Small intestine (tissue), 7 donors: ENCODE data around the gene GRB10. TPM values are rescaled to one million over a fixed set of nuclear protein-coding genes. Genes with fewer than 3 reads are reported as not detected.

Experiments used
- DNase-seq, 2 donors: peaks; one replicate each; pipeline versions ENCODE4 v3.0.0 to v3.0.0-alpha.2; 2013
- FAIRE-seq: peaks from 2 replicates; lab custom pipeline; 2012; peaks lifted over from hg19 to GRCh38; lab: Jason Lieb, UNC
- H3K27ac ChIP-seq, 3 donors: one replicate each; pipeline ENCODE4 v1.5.1; 2013; ENCODE audit warnings: low read length in 2 of 3, mild to moderate bottlenecking in 2 of 3, control low read depth in 1 of 3, inconsistent platforms in 1 of 3, low read depth in 1 of 3, moderate library complexity in 1 of 3
- H3K27me3 ChIP-seq, 3 donors: one replicate each; pipeline ENCODE4 v1.6.1; 2013; ENCODE audit warnings: low read length in 3 of 3, inconsistent platforms in 1 of 3; ENCODE audit not compliant: control insufficient read depth in 3 of 3, insufficient read depth in 3 of 3
- H3K36me3 ChIP-seq, 3 donors: one replicate each; pipeline ENCODE4 v1.6.1; 2013; ENCODE audit warnings: low read length in 3 of 3, inconsistent platforms in 1 of 3, low read depth in 1 of 3, mild to moderate bottlenecking in 1 of 3, moderate library complexity in 1 of 3; ENCODE audit not compliant: control insufficient read depth in 3 of 3, insufficient read depth in 2 of 3
- H3K4me1 ChIP-seq, 3 donors: one replicate each; pipeline ENCODE4 v1.6.1; 2013; ENCODE audit warnings: low read length in 2 of 3, inconsistent platforms in 1 of 3, low read depth in 1 of 3, mild to moderate bottlenecking in 1 of 3, moderate library complexity in 1 of 3; ENCODE audit not compliant: control insufficient read depth in 3 of 3, insufficient read depth in 2 of 3
- H3K4me3 ChIP-seq, 3 donors: one replicate each; pipeline ENCODE4 v1.5.1; 2013; ENCODE audit warnings: low read length in 3 of 3, control low read depth in 1 of 3, inconsistent platforms in 1 of 3, low read depth in 1 of 3, mild to moderate bottlenecking in 1 of 3, moderate library complexity in 1 of 3
- H3K9me3 ChIP-seq, 2 donors: one replicate each; pipeline ENCODE4 v1.6.1; 2013; ENCODE audit warnings: low read depth in 1 of 2, low read length in 1 of 2; ENCODE audit not compliant: control insufficient read depth in 2 of 2, insufficient read depth in 1 of 2
- WGBS, 3 donors: extraction: QIAGEN DNeasy Blood & Tissue Kit; methylation state at CpG; one replicate each; pipeline ENCODE4 v1.1.7; 2013; 5-methylcytosine and 5-hydroxymethylcytosine counted together
- polyA plus RNA-seq, 4 donors: library from polyadenylated mRNA; stranded (reverse) in 3 of 4; unstranded in 1 of 4; fragments of 200-250 nt in 3 of 4; fragments of 120-200 nt in 1 of 4; gene quantifications; one replicate each; pipeline versions ENCODE4 v1.2.1 to v1.2.3, GENCODE V29; 2013
- donor health status: healthy with polysubstance abuse.
- donor health status: control.
- donor health status: control.
- donor health status: Bipolar disorder and iron deficiency.
- donor health status: healthy.

GRB10 gene
- polyA plus RNA-seq, 4 donors, result 14.5 to 33.8 (median 22.1) TPM

GRCh38 chr7:50733552-50733951 lies 49.1 kb downstream of the GRB10 start:
- peaks cover 0 to 3% of the 10 kb centered on the region in 2 donors for H3K9me3 ChIP-seq
- FAIRE-seq (no peak), DNase-seq (peak in 1 of 2 donors; percentile 63)
- WGBS, 3 donors, result 80 to 86% (median 80%) methylated on average over 5 of the region's 5 CpGs
- H3K36me3 ChIP-seq, result no peaks in the 10 kb centered on the region
- H3K4me3 ChIP-seq, result no peak overlapping the region
- H3K4me1 ChIP-seq, result peaks cover 0 to 6% (median 0%) of the 10 kb centered on the region in 3 donors
- no peaks in the 10 kb centered on the region for H3K27me3 ChIP-seq
- peak overlapping the region in 1 of 3 donors; percentile 61 for H3K27ac ChIP-seq

DNA sequence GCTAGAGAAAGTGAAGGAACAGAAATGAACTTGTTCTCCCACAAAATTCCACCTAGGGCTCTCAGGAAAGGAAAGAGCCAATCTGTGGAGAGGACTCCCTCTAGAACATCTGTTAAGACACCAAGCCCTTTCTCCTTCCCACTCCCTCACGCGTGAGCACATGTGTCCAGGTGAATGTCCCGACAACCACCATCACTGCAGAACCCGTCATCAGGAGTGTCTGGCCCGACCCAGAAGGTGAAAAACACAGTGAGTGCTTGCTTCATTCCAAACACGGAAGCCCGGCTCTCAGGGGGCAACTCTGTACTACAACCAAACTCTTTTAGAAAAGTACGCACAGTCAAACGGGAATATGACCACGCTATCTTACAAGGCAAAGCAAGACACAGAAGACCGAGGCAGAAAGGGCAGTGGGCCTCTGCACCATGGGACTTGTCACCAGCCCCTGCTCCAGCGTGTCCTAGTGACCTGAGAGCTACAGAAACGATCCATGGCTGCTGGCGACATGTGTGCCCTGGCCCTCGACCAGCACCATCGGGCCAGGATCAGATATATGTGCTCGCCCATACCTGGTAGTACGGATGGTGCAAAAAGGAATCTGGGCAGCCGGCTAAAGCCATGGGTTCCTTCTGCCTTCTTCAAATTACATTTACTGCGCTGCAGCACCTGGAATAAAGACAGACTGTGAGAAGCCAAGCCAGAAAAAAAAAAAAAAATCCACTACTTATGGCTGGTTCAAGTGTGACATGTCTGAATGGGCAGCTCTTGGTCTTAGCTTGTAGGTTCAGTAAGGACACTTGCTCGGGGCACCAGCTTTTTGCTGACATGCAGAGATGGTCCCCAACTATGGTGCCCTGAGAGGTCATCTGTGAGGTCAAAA lies 50.8 kb downstream of the GRB10 start:
- no peak for FAIRE-seq
- 88 to 95% (median 94%) methylated on average over 21 of the region's 21 CpGs for WGBS, 3 donors

GRCh38 chr7:50730446-50731400 lies 52.0 kb downstream of the GRB10 start:
- DNase-seq, result no peak
- Histone ChIP-seq H3K36me3 (no peaks in the 10 kb centered on the region), H3K27me3 (no peaks in the 10 kb centered on the region), H3K9me3 (no peaks in the 10 kb centered on the region), H3K4me1 (peaks cover 0 to 6% (median 0%) of the 10 kb centered on the region in 3 donors), H3K4me3 (no peak overlapping the region), H3K27ac (no peak overlapping the region)
- WGBS, 3 donors, result 59 to 82% (median 76%) methylated on average over 12 of the region's 12 CpGs
- no peak for FAIRE-seq

More for the DNA sequence above, 50.8 kb downstream of the GRB10 start:
- no peaks in the 10 kb centered on the region for H3K27me3 ChIP-seq
- no peak overlapping the region for H3K27ac ChIP-seq
- H3K36me3 ChIP-seq, result no peaks in the 10 kb centered on the region
- no peaks in the 10 kb centered on the region for H3K9me3 ChIP-seq
- no peak for DNase-seq
- H3K4me1 ChIP-seq, result peaks cover 0 to 6% (median 0%) of the 10 kb centered on the region in 3 donors
- H3K4me3 ChIP-seq, result no peak overlapping the region

DNA sequence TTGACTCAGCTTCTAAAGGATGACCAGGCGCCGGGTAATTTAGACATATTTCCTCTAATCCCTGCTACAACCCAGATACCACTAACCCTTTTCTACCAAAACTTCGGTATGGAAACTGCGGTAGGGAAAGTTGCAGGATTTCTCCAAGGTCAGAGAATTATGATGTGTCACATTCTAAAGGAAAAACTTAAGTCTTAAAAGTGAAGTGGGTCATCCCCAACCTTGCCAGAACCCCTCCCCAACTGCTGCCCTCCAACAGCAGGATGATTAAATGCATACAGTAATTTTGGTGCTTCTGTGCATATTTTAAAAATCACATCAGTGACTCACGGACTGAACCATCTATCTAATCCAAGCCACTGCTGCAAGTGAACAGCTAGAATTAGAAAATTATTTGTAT lies 52.7 kb downstream of the GRB10 start:
- no peak overlapping the region for H3K27ac ChIP-seq
- H3K4me1 ChIP-seq, result peaks cover 0 to 6% (median 0%) of the 10 kb centered on the region in 3 donors
- H3K4me3 ChIP-seq, result no peak overlapping the region
- H3K27me3 ChIP-seq, result no peaks in the 10 kb centered on the region
- 74 to 92% (median 86%) methylated on average over 5 of the region's 5 CpGs for WGBS, 3 donors
- H3K9me3 ChIP-seq, result no peaks in the 10 kb centered on the region
- no peak for FAIRE-seq
- DNase-seq, result no peak
- no peaks in the 10 kb centered on the region for H3K36me3 ChIP-seq

GRCh38 chr7:50728184-50728583 lies 54.5 kb downstream of the GRB10 start:
- FAIRE-seq (no peak), DNase-seq (no peak)
- H3K27ac ChIP-seq, result no peak overlapping the region
- H3K4me3 ChIP-seq, result no peak overlapping the region
- peaks cover 0 to 7% (median 0%) of the 10 kb centered on the region in 3 donors for H3K36me3 ChIP-seq
- no peaks in the 10 kb centered on the region for H3K4me1 ChIP-seq
- H3K27me3 ChIP-seq, result no peaks in the 10 kb centered on the region
- no peaks in the 10 kb centered on the region for H3K9me3 ChIP-seq
- 64 to 85% (median 69%) methylated on average over 2 of the region's 2 CpGs for WGBS, 3 donors

- Histone ChIP-seq H3K27ac (no peak overlapping the region), H3K27me3 (no peaks in the 10 kb centered on the region), H3K9me3 (no peaks in the 10 kb centered on the region), H3K4me1 (no peaks in the 10 kb centered on the region), H3K4me3 (no peak overlapping the region), H3K36me3 (peaks cover 0 to 7% (median 0%) of the 10 kb centered on the region in 3 donors)
- no peak for FAIRE-seq
- WGBS, 3 donors, result 83 to 96% (median 89%) methylated on average over 2 of the region's 2 CpGs
- DNase-seq, result no peak
These were observed 55.0 kb downstream of the GRB10 start for GRCh38 chr7:50727711-50728110.

GRCh38 chr7:50727072-50727471 lies 55.6 kb downstream of the GRB10 start:
- Histone ChIP-seq H3K9me3 (no peaks in the 10 kb centered on the region), H3K36me3 (peaks cover 0 to 9% (median 0%) of the 10 kb centered on the region in 3 donors), H3K27me3 (no peaks in the 10 kb centered on the region), H3K4me1 (peaks cover 0 to 2% (median under 1%) of the 10 kb centered on the region in 3 donors), H3K27ac (no peak overlapping the region), H3K4me3 (no peak overlapping the region)
- WGBS, 3 donors, result 67 to 83% (median 77%) methylated on average over 3 of the region's 3 CpGs
- FAIRE-seq, result no peak
- no peak for DNase-seq

DNA sequence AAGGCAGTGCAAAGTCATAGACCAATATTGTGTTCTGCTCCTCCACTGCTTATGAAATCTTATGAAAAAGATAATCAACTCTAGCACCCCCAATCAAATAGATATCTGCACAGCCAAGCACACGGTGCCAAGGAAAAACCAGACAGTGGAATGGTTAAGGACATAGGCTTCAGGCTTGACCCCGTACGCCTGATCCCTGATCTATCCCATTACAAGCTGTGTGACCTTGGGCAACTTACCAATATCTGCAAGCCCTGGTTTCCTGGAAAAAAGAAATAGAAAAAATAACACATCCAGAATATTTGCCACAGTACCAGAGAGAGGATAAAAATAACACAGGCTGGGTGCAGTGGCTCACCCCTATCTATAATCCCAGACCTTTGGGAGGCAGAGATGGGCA lies 56.9 kb downstream of the GRB10 start:
- FAIRE-seq (no peak), DNase-seq (no peak)
- no peak overlapping the region for H3K4me3 ChIP-seq
- H3K9me3 ChIP-seq, result no peaks in the 10 kb centered on the region
- WGBS, 3 donors, result 71 to 73% (median 73%) methylated on average over 3 of the region's 3 CpGs
- H3K27me3 ChIP-seq, result no peaks in the 10 kb centered on the region
- peaks cover 0 to 10% (median 7%) of the 10 kb centered on the region in 3 donors for H3K4me1 ChIP-seq
- H3K36me3 ChIP-seq, result peaks cover 0 to 11% (median 0%) of the 10 kb centered on the region in 3 donors
- no peak overlapping the region for H3K27ac ChIP-seq
